ENCODE results near the gene DBNDD1. TPM values are rescaled to one million over a fixed set of nuclear protein-coding genes. Genes with fewer than 3 reads are reported as not detected.

Gene DBNDD1
- total RNA-seq, 2 donors from 2014 or later = 10.9 to 14.8 TPM

GRCh38 chr16:90054554-90054953 is 35.3 kb upstream of the DBNDD1 start:
- DNase-seq = no peak
- intact Hi-C loops (cut with DNase I) = no loop called here

GRCh38 chr16:90053902-90054500 is 34.7 kb upstream of the DBNDD1 start:
- TF ChIP-seq POLR2A (IDR thresholded peaks at IDR 0.05) (no peak), CTCF (IDR thresholded peaks at IDR 0.05) (no peak)
- Histone ChIP-seq H3K36me3 (replicated peaks in 1 of 2; ENCODE audit: insufficient read depth in 1 of 2, low read depth in 2 of 2) (no peaks in the 10 kb centered on the region), H3K4me3 (no peak overlapping the region), H3K27me3 (no peaks in the 10 kb centered on the region), H3K9me3 (no peaks in the 10 kb centered on the region), H3K27ac (no peak overlapping the region), H3K4me1 (no peaks in the 10 kb centered on the region)
- ATAC-seq = no peak
- DNase-seq = no peak
- 67% methylated on average over 1 of the region's 1 CpG for WGBS, 2 donors
- intact Hi-C loops (cut with DNase I) = no loop called here

More at GRCh38 chr16:90054554-90054953, 35.3 kb upstream of the DBNDD1 start:
- H3K27me3 ChIP-seq = no peaks in the 10 kb centered on the region
- no peak overlapping the region for H3K4me3 ChIP-seq
- no peak overlapping the region for H3K27ac ChIP-seq
- TF ChIP-seq CTCF (IDR thresholded peaks at IDR 0.05) = no peak
- H3K9me3 ChIP-seq = no peaks in the 10 kb centered on the region
- no peaks in the 10 kb centered on the region for H3K4me1 ChIP-seq
- 48 to 51% methylated on average over 3 to 4 of the region's 4 CpGs for WGBS, 2 donors
- no peak for ATAC-seq
- no peaks in the 10 kb centered on the region for H3K36me3 ChIP-seq (replicated peaks in 1 of 2; ENCODE audit: insufficient read depth in 1 of 2, low read depth in 2 of 2)

- no peak for DNase-seq
- Histone ChIP-seq H3K4me3 (no peak overlapping the region), H3K27ac (no peak overlapping the region), H3K9me3 (no peaks in the 10 kb centered on the region), H3K4me1 (peaks cover 16% of the 10 kb centered on the region), H3K27me3 (no peaks in the 10 kb centered on the region), H3K36me3 (replicated peaks in 1 of 2; ENCODE audit: insufficient read depth in 1 of 2, low read depth in 2 of 2) (no peaks in the 10 kb centered on the region)
- intact Hi-C loops (cut with DNase I) = no loop called here
- no peak for ATAC-seq
- TF ChIP-seq POLR2A (IDR thresholded peaks at IDR 0.05) (no peak), CTCF (IDR thresholded peaks at IDR 0.05) (no peak)
- 79 to 86% methylated on average over 5 to 10 of the region's 10 CpGs for WGBS, 2 donors
These were observed 31.7 kb upstream of the DBNDD1 start for GRCh38 chr16:90050969-90051368.

- TF ChIP-seq CTCF (IDR thresholded peaks at IDR 0.05) (no peak), POLR2A (IDR thresholded peaks at IDR 0.05) (no peak)
- no peaks in the 10 kb centered on the region for H3K36me3 ChIP-seq (replicated peaks in 1 of 2; ENCODE audit: insufficient read depth in 1 of 2, low read depth in 2 of 2)
- ATAC-seq (no peak), DNase-seq (no peak)
- H3K27ac ChIP-seq = peak overlapping the region in 1 of 4 donors; percentile 1
- H3K9me3 ChIP-seq = no peaks in the 10 kb centered on the region
- intact Hi-C loops (cut with DNase I) = no loop called here
- H3K4me3 ChIP-seq = no peak overlapping the region
- no peaks in the 10 kb centered on the region for H3K27me3 ChIP-seq
- H3K4me1 ChIP-seq = peaks cover 17% of the 10 kb centered on the region
- 79% methylated on average over 19 of the region's 19 CpGs for WGBS, 2 donors
These were observed 29.6 kb upstream of the DBNDD1 start for GRCh38 chr16:90048737-90049330.

GRCh38 chr16:90048347-90048722 is 29.1 kb upstream of the DBNDD1 start:
- no peak overlapping the region for H3K4me3 ChIP-seq
- H3K27ac ChIP-seq = peak overlapping the region in 1 of 4 donors; percentile 1
- H3K36me3 ChIP-seq (replicated peaks in 1 of 2; ENCODE audit: insufficient read depth in 1 of 2, low read depth in 2 of 2) = no peaks in the 10 kb centered on the region
- no peak for DNase-seq
- no peak for TF ChIP-seq CTCF (IDR thresholded peaks at IDR 0.05)
- TF ChIP-seq POLR2A (IDR thresholded peaks at IDR 0.05) = no peak
- ATAC-seq = no peak
- intact Hi-C loops (cut with DNase I) = no loop called here
- H3K9me3 ChIP-seq = no peaks in the 10 kb centered on the region
- H3K27me3 ChIP-seq = no peaks in the 10 kb centered on the region
- WGBS, 2 donors = 41 to 46% methylated on average over 12 of the region's 12 CpGs
- peaks cover 17% of the 10 kb centered on the region for H3K4me1 ChIP-seq

Measured in body of pancreas (tissue), 4 donors.